RWPE2 (cell line): ENCODE measurements around the gene FAM222A.

ENCODE experiments used
- ATAC-seq: fragments of 200-7000 bp; cut with Tn5 transposase; 3 replicates; pipeline ENCODE4 v1.9.1; 2021; ENCODE audit warnings: low read depth
- DNase-seq: peaks from one replicate; pipeline ENCODE4 v3.0.0-alpha.2; 2020; ENCODE audit warnings: low spot score
- H3K27ac ChIP-seq: fragments of 450-650 bp; 2 replicates; pipeline ENCODE4 v1.5.1; 2017; ENCODE audit warnings: mild to moderate bottlenecking; ENCODE audit not compliant: poor library complexity, severe bottlenecking
- H3K27me3 ChIP-seq: fragments of 250-450 bp; sonication (Bioruptor Pico); 2 replicates; pipeline ENCODE4 v1.5.1; 2021; ENCODE audit warnings: mild to moderate bottlenecking, moderate library complexity; ENCODE audit not compliant: insufficient read depth, poor library complexity, severe bottlenecking
- H3K36me3 ChIP-seq: fragments of 250-450 bp; sonication (Bioruptor Pico); 2 replicates; pipeline ENCODE4 v1.5.1; 2020; ENCODE audit warnings: low read depth, mild to moderate bottlenecking, moderate library complexity
- H3K4me1 ChIP-seq: fragments of 250-450 bp; sonication (Bioruptor Pico); 2 replicates; pipeline ENCODE4 v1.5.1; 2021; ENCODE audit warnings: mild to moderate bottlenecking, moderate library complexity; ENCODE audit not compliant: insufficient read depth, poor library complexity, severe bottlenecking
- H3K4me3 ChIP-seq: fragments of 250-450 bp; sonication (Bioruptor Pico); 2 replicates; pipeline ENCODE4 v1.5.1; 2021; ENCODE audit warnings: mild to moderate bottlenecking, moderate library complexity; ENCODE audit not compliant: severe bottlenecking
- H3K9me3 ChIP-seq: fragments of 250-450 bp; sonication (Bioruptor Pico); 2 replicates; pipeline ENCODE4 v1.5.1; 2021; ENCODE audit warnings: mild to moderate bottlenecking, moderate library complexity; ENCODE audit not compliant: severe bottlenecking
- CTCF ChIP-seq: fragments of 450-650 bp; IDR thresholded peaks from one replicate; pipeline ENCODE4 v1.5.1; 2017; ENCODE audit warnings: mild to moderate bottlenecking, moderate library complexity; ENCODE audit not compliant: poor library complexity, severe bottlenecking

The FAM222A gene

GRCh38 chr12:109762071-109762672 is 48.5 kb downstream of the FAM222A start:
- ATAC-seq = no peak
- no peak for TF ChIP-seq CTCF
- Histone ChIP-seq H3K4me3 (no peak overlapping the region), H3K27ac (no peak overlapping the region), H3K27me3 (no peaks in the 10 kb centered on the region), H3K9me3 (no peaks in the 10 kb centered on the region), H3K36me3 (no peaks in the 10 kb centered on the region), H3K4me1 (no peaks in the 10 kb centered on the region)
- no peak for DNase-seq

- Histone ChIP-seq H3K4me3 (no peak overlapping the region), H3K27ac (no peak overlapping the region), H3K9me3 (no peaks in the 10 kb centered on the region), H3K27me3 (no peaks in the 10 kb centered on the region), H3K4me1 (no peaks in the 10 kb centered on the region), H3K36me3 (no peaks in the 10 kb centered on the region)
- DNase-seq = no peak
- ATAC-seq = no peak
- TF ChIP-seq CTCF = no peak
Observed at GRCh38 chr12:109762673-109763191, 49.1 kb downstream of the FAM222A start.

GRCh38 chr12:109763201-109763841 is 49.7 kb downstream of the FAM222A start:
- H3K9me3 ChIP-seq = no peaks in the 10 kb centered on the region
- ATAC-seq = peak; percentile 76

GRCh38 chr12:109764123-109764522 is 50.5 kb downstream of the FAM222A start:
- H3K36me3 ChIP-seq = no peaks in the 10 kb centered on the region
- H3K27ac ChIP-seq = no peak overlapping the region
- peak; percentile 23 for TF ChIP-seq CTCF
- no peaks in the 10 kb centered on the region for H3K4me1 ChIP-seq
- no peak for ATAC-seq
- no peaks in the 10 kb centered on the region for H3K27me3 ChIP-seq
- H3K4me3 ChIP-seq = no peak overlapping the region
- DNase-seq = no peak
- no peaks in the 10 kb centered on the region for H3K9me3 ChIP-seq

More at GRCh38 chr12:109763201-109763841, 49.7 kb downstream of the FAM222A start:
- Histone ChIP-seq H3K4me1 (no peaks in the 10 kb centered on the region), H3K36me3 (no peaks in the 10 kb centered on the region), H3K4me3 (no peak overlapping the region), H3K27ac (no peak overlapping the region), H3K27me3 (no peaks in the 10 kb centered on the region)
- no peak for DNase-seq
- TF ChIP-seq CTCF = no peak
